SK-N-SH (cell line): Measurements from ENCODE around the gene CRCP.

ENCODE experiments used
- CTCF ChIP-seq: fragments of 200-600 bp; sonication (generic); IDR thresholded peaks from 2 replicates; pipeline ENCODE4 v1.6.1; 2017; ENCODE audit warnings: antibody characterized with exemption, mild to moderate bottlenecking, moderate library complexity
- EP300 ChIP-seq, 2 experiments: IDR thresholded peaks; 2 replicates each; pipeline versions ENCODE4 v1.4.0 to v1.6.1; 2012; ENCODE audit warnings: borderline replicate concordance in 1 of 2, low read depth in 1 of 2, low read length in 1 of 2
- TF ChIP-seq, protein P1 (sequence below): IDR thresholded peaks from 2 replicates; pipeline ENCODE4 v1.6.1; 2012; ENCODE audit warnings: mild to moderate bottlenecking, low read depth, low read length, moderate library complexity

- TF ChIP-seq, protein P1, sequence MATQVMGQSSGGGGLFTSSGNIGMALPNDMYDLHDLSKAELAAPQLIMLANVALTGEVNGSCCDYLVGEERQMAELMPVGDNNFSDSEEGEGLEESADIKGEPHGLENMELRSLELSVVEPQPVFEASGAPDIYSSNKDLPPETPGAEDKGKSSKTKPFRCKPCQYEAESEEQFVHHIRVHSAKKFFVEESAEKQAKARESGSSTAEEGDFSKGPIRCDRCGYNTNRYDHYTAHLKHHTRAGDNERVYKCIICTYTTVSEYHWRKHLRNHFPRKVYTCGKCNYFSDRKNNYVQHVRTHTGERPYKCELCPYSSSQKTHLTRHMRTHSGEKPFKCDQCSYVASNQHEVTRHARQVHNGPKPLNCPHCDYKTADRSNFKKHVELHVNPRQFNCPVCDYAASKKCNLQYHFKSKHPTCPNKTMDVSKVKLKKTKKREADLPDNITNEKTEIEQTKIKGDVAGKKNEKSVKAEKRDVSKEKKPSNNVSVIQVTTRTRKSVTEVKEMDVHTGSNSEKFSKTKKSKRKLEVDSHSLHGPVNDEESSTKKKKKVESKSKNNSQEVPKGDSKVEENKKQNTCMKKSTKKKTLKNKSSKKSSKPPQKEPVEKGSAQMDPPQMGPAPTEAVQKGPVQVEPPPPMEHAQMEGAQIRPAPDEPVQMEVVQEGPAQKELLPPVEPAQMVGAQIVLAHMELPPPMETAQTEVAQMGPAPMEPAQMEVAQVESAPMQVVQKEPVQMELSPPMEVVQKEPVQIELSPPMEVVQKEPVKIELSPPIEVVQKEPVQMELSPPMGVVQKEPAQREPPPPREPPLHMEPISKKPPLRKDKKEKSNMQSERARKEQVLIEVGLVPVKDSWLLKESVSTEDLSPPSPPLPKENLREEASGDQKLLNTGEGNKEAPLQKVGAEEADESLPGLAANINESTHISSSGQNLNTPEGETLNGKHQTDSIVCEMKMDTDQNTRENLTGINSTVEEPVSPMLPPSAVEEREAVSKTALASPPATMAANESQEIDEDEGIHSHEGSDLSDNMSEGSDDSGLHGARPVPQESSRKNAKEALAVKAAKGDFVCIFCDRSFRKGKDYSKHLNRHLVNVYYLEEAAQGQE = no peak
- no peak for TF ChIP-seq EP300 (IDR thresholded peaks at IDR 0.05; ENCODE audit: borderline replicate concordance in 1 of 2, low read depth in 1 of 2, low read length in 1 of 2)
- TF ChIP-seq CTCF = no peak
Measured at GRCh38 chr7:66163186-66163610, 48.6 kb downstream of the CRCP start.
